ENCODE measurements around the gene TUBGCP3.

- TF ChIP-seq POLR2A (IDR thresholded peaks at IDR 0.05; ENCODE audit: low read length) (no peak), GATA1 (IDR thresholded peaks at IDR 0.05; ENCODE audit: low read depth, low read length) (no peak)
Observed at GRCh38 chr13:112608212-112608611, 20.3 kb upstream of the TUBGCP3 start.

Data from erythroblast (primary cell).